Stimulated activated CD8-positive, alpha-beta memory T cell treated with anti-CD3 and anti-CD28 coated beads, Interleukin-2, amount 100 ng/mL, for 1 hour (primary cell): ENCODE data around the gene EWSR1.
A peak's percentile ranks its signal among the peaks of the same experiment; 100 is the strongest.
"Not testable (repeated sequence)": the region's sequence is repeated elsewhere in the genome, so short reads cannot be mapped to it uniquely, and the experiment has no call there.

Experiments used
- DNase-seq, 2 donors: peaks; one replicate each; pipeline ENCODE4 v3.0.0-alpha.2; 2020; ENCODE audit warnings: low read depth in 2 of 2

Gene EWSR1

GRCh38 chr22:29267858-29268510, at the start of gene EWSR1, which contains the start of gene RHBDD3:
EWSR1 (plus strand) TSS chr22:29268268; CDS start chr22:29268337, 69 bp downstream.
RHBDD3 (minus strand) TSS chr22:29267981; CDS start chr22:29265626, 2,355 bp downstream.
- DNase-seq, result peak; percentile 94 to 95

- no peak for DNase-seq
These were observed 49.2 kb upstream of the EWSR1 start for GRCh38 chr22:29218758-29219408.

- DNase-seq, result not testable (repeated sequence)
These were observed 48.7 kb upstream of the EWSR1 start for GRCh38 chr22:29219409-29219782.

- no peak for DNase-seq
These were observed 48.0 kb upstream of the EWSR1 start for GRCh38 chr22:29219881-29220670.

- DNase-seq, result no peak
These were observed 43.8 kb upstream of the EWSR1 start for GRCh38 chr22:29224121-29224858.

- no peak for DNase-seq
These were observed 43.1 kb upstream of the EWSR1 start for GRCh38 chr22:29224859-29225410.

GRCh38 chr22:29225422-29226090, 42.5 kb upstream of the EWSR1 start:
- DNase-seq, result no peak

GRCh38 chr22:29226351-29226981, 41.6 kb upstream of the EWSR1 start:
- no peak for DNase-seq

GRCh38 chr22:29230972-29231875, 36.8 kb upstream of the EWSR1 start:
- no peak for DNase-seq

GRCh38 chr22:29231971-29232959, 35.8 kb upstream of the EWSR1 start:
- DNase-seq, result no peak

- no peak for DNase-seq
These were observed 34.7 kb upstream of the EWSR1 start for GRCh38 chr22:29233277-29233877.

- not testable (repeated sequence) for DNase-seq
These were observed 27.6 kb upstream of the EWSR1 start for GRCh38 chr22:29240481-29240880.

- DNase-seq, result no peak
These were observed 24.1 kb upstream of the EWSR1 start for GRCh38 chr22:29243874-29244446.

- no peak for DNase-seq
These were observed 23.1 kb upstream of the EWSR1 start for GRCh38 chr22:29244785-29245625.

GRCh38 chr22:29245626-29246385, 22.3 kb upstream of the EWSR1 start:
- DNase-seq, result peak; percentile 30 to 47

GRCh38 chr22:29247891-29248290, 20.2 kb upstream of the EWSR1 start:
- DNase-seq, result not testable (repeated sequence)
